Measurements from ENCODE around the gene MED13L.

The MED13L gene

GRCh38 chr12:115964626-115965025 is 312.9 kb downstream of the MED13L start:
- no peak for ATAC-seq
- TF ChIP-seq TOX (CRISPR knock-in tag; IDR thresholded peaks at IDR 0.05; ENCODE audit: borderline replicate concordance) (no peak), SNAI2 (CRISPR knock-in tag; IDR thresholded peaks at IDR 0.05) (no peak), POU6F1 (CRISPR knock-in tag; IDR thresholded peaks at IDR 0.05; ENCODE audit: borderline replicate concordance, low read depth) (no peak), RARB (CRISPR knock-in tag; IDR thresholded peaks at IDR 0.05) (no peak), ZNF70 (CRISPR knock-in tag; IDR thresholded peaks at IDR 0.05) (no peak), CSDC2 (CRISPR knock-in tag; IDR thresholded peaks at IDR 0.05) (no peak), BACH2 (CRISPR knock-in tag; IDR thresholded peaks at IDR 0.05; ENCODE audit: borderline replicate concordance) (no peak), TCF4 (CRISPR knock-in tag; IDR thresholded peaks at IDR 0.05; ENCODE audit: borderline replicate concordance) (no peak), CREB5 (CRISPR knock-in tag; IDR thresholded peaks at IDR 0.05; ENCODE audit: low read depth) (no peak), ZC3H10 (CRISPR knock-in tag; IDR thresholded peaks at IDR 0.05) (no peak), ISL1 (CRISPR knock-in tag; IDR thresholded peaks at IDR 0.05) (no peak), ZFP30 (CRISPR knock-in tag; IDR thresholded peaks at IDR 0.05) (no peak), GLIS3 (CRISPR knock-in tag; IDR thresholded peaks at IDR 0.05) (no peak), ZNF8 (CRISPR knock-in tag; IDR thresholded peaks at IDR 0.05) (no peak), OSR1 (CRISPR knock-in tag; IDR thresholded peaks at IDR 0.05) (no peak), ESRRG (CRISPR knock-in tag; IDR thresholded peaks at IDR 0.05) (no peak), ZNF565 (CRISPR knock-in tag; conservative IDR thresholded peaks at IDR 0.05; ENCODE audit: low read depth) (no peak), ARNTL (CRISPR knock-in tag; IDR thresholded peaks at IDR 0.05; ENCODE audit: borderline replicate concordance, low read depth) (no peak)
- TF ChIP-seq, protein P1, sequence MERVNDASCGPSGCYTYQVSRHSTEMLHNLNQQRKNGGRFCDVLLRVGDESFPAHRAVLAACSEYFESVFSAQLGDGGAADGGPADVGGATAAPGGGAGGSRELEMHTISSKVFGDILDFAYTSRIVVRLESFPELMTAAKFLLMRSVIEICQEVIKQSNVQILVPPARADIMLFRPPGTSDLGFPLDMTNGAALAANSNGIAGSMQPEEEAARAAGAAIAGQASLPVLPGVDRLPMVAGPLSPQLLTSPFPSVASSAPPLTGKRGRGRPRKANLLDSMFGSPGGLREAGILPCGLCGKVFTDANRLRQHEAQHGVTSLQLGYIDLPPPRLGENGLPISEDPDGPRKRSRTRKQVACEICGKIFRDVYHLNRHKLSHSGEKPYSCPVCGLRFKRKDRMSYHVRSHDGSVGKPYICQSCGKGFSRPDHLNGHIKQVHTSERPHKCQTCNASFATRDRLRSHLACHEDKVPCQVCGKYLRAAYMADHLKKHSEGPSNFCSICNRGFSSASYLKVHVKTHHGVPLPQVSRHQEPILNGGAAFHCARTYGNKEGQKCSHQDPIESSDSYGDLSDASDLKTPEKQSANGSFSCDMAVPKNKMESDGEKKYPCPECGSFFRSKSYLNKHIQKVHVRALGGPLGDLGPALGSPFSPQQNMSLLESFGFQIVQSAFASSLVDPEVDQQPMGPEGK (CRISPR knock-in tag; IDR thresholded peaks at IDR 0.05; ENCODE audit: borderline replicate concordance): no peak

- TF ChIP-seq TSHZ2 (CRISPR knock-in tag; IDR thresholded peaks at IDR 0.05): no peak
- no peak for TF ChIP-seq OSR1 (CRISPR knock-in tag; IDR thresholded peaks at IDR 0.05)
- no peak for TF ChIP-seq ESRRG (CRISPR knock-in tag; IDR thresholded peaks at IDR 0.05)
- TF ChIP-seq, protein P1 (CRISPR knock-in tag; IDR thresholded peaks at IDR 0.05; ENCODE audit: borderline replicate concordance): no peak
- TF ChIP-seq POU6F1 (CRISPR knock-in tag; IDR thresholded peaks at IDR 0.05; ENCODE audit: borderline replicate concordance, low read depth): no peak
- TF ChIP-seq ZFP30 (CRISPR knock-in tag; IDR thresholded peaks at IDR 0.05): no peak
- TF ChIP-seq ZNF70 (CRISPR knock-in tag; IDR thresholded peaks at IDR 0.05): no peak
- TF ChIP-seq CSRNP3 (CRISPR knock-in tag; IDR thresholded peaks at IDR 0.05): no peak
- no peak for TF ChIP-seq ZNF8 (CRISPR knock-in tag; IDR thresholded peaks at IDR 0.05)
- TF ChIP-seq ARNTL (CRISPR knock-in tag; IDR thresholded peaks at IDR 0.05; ENCODE audit: borderline replicate concordance, low read depth): no peak
- no peak for TF ChIP-seq TOX (CRISPR knock-in tag; IDR thresholded peaks at IDR 0.05; ENCODE audit: borderline replicate concordance)
- TF ChIP-seq ZFP3 (CRISPR knock-in tag; IDR thresholded peaks at IDR 0.05): no peak
- no peak for TF ChIP-seq RARB (CRISPR knock-in tag; IDR thresholded peaks at IDR 0.05)
- no peak for ATAC-seq
These were observed 313.3 kb downstream of the MED13L start for GRCh38 chr12:115964214-115964613.
